GM18502 (cell line): ENCODE data around the gene LRRC49.
"Not testable (repeated sequence)": the region's sequence is repeated elsewhere in the genome, so short reads cannot be mapped to it uniquely, and the experiment has no call there.

ENCODE experiments used
- ATAC-seq: cut with Tn5 transposase; IDR thresholded peaks from one replicate; pipeline ENCODE4 v1.9.1; 2021; ENCODE audit warnings: mild to moderate bottlenecking; ENCODE audit not compliant: unreplicated experiment, poor library complexity

The LRRC49 gene

DNA sequence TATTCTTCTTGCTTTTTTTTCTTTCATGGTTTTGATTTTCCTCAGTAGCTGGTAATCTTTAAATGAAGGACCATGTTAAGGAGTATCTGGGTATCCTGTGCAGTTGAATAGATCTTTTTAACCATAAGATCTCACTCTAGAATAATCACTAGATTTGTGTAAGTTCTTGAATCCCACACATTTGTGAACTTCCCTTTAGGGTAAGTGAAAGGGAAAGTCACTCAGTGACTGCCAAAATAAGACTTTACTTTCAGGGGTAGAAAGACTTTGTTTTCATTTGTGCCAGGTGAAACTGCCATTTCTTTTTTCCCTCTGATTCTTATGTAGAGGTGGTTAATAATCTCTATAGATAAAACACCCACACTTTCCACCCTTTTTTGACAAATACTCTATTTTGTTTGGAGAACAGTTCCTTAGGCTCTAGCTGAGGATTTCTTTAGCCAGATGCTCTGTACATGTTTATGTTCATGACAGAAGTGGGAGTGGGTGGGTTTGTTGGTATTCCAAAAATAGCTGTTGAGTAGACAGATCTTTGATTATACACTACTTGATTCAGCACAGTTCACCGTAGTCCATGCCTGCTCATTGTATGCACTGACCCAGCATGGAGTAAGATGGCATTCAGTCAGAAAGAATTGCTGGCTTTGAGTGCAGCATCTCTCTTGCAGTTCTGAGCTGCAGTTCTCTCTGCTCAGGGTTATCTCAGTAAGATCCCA, 28.5 kb downstream of the LRRC49 start:
- no peak for ATAC-seq

DNA sequence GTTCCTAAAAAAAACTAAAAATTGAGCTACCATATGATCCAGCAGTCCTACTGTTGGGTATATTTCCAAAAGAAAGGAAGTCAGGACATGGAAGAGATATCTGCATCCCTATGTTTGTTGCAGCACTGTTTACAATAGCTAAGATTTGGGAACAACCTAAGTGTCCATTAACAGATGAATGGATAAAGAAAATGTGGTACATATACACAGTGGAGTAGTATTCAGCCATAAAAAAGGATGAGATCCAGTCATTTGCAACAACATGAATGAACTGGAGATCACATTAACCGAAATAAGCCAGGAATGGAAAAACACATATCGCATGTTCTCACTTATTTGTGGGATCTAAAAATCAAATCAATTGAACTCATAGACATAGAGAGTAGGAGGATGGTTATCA, 29.5 kb downstream of the LRRC49 start:
- ATAC-seq, result no peak

DNA sequence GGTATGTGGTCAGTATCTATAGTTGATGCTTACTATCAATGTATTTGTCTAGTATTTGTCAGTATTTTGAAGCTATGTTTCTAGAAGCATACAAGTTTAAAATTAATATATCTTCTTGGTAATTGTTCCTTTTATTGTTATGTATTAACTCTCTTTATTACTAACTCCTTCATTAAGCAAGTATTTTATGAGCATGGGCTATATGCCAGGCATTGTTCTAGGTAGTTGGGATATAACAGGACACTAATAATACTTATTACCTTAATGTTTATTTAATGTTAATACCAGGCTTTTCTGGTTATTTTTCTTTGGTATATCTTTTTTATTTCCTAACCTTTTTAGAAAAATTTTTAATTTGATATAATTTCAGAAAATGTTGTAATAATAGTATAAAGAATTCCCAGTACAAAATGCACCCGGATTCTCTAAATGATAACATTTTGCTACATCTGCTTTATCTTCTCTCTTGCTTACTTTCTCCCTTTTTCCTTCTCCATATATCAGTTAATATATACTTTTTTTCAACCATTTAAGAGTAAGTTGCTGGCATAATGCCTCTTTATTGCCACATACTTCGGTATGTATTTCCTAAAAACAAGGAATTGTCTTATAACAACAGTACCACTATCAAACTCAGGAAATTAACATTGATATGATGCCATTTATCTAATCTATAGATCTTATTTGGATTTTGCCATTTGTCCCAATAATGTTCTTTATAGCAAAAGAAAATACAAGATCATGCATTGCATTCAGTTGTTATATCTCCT, 30.9 kb downstream of the LRRC49 start:
- no peak for ATAC-seq

DNA sequence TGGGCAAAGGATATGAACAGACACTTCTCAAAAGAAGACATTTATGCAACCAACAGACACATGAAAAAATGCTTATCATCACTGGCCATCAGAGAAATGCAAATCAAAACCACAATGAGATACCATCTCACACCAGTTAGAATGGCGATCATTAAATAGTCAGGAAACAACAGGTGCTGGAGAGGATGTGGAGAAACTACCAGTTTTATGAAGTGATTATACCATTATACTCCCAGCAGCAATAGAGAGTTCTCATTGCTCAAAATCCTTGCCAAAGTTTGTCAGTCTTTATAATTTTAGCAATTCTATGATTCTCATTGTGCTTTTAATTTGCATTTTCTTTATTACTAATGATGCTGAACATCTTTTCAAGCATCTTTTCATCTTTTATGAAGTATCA, 34.3 kb downstream of the LRRC49 start:
- not testable (repeated sequence) for ATAC-seq

DNA sequence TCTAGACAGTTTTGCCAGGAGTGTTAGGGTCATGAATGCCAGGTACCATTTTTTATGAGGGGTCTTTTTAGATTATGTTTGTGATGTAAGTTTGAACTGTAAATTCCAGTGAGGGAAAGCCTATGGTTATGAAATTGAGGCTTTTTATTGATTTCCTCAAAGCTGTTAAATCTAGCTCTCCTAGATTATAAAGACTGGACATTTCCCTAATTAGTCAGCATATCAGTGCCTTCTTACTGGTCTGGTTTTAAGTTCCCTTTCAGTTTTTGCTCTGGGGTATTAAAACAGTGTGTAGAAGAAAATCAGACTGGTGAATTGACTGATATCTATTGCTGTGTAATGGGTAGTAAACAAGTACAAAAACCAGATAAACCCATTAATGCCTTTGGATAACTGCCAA, 39.2 kb downstream of the LRRC49 start:
- no peak for ATAC-seq

DNA sequence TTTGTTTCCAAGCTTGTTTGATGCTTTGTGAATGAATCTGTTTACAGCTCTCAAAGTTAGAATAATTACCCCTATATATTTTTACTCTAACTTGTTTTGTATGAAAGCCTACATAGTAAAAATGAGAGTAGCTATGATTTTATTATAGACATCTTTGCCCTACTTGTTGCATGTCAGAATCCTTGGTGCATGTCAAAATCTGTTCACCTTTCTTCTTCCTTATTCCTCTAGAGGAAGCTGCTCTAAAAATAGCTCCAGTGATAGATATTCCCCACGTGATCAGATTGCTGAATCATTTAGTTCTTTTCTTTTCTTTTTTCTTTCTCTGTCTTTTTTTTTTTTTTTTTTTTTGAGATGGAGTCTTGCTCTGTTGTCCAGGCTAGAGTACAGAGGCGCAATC, 39.8 kb downstream of the LRRC49 start:
- no peak for ATAC-seq

DNA sequence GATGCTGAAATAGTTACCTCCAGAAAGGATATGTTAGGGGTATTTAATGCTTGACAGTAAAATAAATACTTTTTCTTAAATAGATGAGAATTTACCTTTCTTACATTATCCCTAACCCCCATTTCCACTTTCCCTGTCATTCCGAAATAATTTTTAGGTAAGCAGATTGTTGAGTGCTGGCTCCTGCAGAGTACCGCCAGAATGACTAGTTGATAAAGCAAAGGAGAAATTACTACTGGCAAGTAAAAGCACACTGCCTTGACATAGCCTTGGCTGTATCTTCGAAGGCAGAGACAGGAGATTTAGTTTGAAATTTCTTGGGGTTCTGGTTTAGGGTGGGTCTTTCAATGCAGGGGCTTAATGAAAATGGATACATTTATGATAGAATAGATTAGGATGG, 40.8 kb downstream of the LRRC49 start:
- no peak for ATAC-seq

DNA sequence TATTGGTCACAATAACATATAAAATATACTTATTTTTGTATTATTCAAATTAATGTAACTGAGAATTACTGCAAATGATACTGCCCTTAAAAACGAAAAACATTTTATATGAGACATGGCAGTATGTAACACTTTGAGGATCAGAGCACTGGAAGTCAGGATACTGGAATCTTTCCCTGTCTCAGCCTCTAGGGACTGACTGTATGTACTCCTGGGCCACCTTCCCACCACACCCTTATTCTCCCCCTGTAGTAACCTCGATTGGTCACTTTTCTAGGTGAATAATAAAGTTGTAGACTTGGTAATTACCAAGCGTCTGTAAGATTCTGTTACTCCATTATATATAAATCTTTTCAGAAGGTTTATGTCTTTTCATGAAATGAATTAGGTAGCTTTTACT, 43.0 kb downstream of the LRRC49 start:
- no peak for ATAC-seq

DNA sequence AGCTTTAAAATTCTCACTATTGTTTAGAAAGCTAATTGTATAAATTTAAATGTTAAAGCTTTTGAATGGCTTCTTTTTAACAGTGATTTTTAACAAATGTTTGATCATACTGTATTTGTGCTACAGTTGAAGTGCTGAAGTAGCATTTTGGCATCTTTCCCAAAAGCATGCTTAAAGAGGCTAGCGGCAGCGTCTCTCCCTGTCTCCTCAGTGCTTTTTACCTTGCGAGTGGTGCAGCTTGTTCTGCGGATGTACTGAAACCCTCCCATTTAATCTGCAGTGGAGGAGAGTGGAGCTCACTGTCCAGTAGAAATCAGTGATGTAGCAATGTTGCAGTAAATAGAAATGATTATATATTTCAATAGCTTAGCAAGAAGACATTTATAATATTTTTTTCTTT, 43.7 kb downstream of the LRRC49 start:
- no peak for ATAC-seq

DNA sequence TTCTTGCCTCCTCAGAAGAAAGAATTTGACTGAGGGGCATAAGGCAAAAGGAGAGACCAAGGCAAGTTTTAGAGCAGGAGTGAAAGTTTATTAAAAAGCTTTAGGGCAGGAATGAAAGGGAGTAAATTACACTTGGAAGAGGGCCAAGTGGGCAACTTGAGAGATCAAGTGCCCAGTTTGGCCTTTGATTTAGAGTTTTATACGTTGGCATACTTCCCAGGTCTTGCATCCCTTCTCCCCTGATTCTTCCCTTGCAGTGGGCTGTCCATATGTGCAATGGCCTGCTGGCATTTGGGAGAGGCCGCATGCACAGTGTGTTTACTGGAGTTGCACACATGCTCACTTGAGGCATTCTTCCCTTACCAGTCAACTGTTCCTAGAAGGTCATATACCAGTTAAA, 50.7 kb downstream of the LRRC49 start:
- not testable (repeated sequence) for ATAC-seq

DNA sequence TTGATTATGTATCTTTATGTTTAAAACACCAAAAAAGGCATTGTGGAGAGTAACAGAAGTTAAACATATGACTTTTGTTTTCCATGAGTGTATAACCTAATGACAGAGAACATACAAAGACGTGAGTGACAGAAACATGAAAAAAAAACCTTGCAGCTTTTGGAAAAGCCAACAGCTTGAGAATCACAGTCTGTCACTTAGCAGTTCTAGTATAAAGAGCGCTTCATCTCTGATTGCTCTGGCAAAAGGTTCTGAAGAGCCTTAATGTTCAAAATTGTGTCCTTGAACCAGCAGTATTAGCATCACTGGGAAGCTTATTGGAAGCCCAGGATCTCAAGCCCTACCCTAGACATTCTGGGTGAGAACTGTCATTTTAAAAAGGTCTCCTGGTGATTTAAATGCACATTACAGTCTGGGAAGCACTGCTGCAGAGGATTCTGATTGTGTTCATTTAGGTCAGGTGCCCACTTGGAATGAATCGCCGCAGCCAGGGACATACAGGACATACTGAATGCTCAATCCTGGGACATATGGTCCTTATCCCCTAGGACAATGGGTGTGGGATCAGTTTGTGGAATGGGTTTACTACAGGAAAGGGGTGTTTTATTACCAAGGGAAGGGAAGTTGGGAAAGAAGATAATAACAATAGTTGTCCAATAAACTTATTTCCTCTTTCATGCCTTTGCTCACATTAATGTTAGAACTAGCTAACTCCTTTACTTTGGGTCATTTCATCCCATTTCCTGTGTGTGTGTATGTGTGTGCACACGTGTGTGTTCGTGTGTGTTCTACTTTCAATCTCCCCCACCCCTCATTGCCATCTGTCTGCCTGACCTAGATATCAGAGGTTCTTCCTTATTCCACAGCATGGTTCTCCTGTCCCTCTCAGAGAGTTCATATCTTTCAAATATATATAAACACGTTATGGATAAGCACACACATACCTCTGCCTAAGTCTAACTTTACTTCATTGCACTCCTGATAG, 55.0 kb downstream of the LRRC49 start:
- ATAC-seq, result no peak

DNA sequence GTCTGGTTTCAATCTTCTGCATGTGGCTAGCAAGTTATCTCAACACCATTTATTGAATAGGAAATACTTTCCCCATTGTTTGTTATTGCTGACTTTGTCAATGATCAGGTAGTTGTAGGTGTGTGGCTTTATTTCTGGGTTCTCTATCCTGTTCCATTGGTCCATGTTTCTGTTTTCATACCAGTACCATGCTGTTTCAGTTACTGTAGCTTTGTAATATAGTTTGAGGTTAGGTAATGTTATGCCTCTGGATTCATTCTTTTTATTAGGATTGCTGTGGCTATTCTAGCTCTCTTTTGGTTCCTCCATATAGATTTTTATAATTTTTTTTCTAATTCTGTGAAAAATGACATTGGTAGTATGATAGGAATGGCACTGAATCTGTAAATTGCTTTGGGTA, 58.3 kb downstream of the LRRC49 start:
- no peak for ATAC-seq

DNA sequence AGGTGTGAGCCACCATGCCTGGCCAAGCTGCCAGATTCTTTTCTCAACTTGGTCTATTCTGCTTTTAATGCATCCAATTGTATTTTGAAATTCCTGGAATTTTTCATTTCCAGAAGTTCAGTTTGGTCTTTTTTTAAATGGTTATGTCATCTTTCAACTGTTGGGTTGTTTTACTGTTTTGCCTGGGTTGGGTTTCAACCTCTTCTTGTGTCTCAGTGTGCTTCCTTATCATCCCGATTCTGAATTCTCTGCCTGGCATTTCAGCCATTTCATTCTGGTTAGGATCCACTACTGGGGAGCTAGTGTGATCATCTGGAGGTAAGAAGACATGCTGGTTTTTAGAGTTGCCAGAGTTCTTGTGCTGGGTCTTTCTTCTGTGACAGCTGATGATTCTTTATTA, 61.5 kb downstream of the LRRC49 start:
- no peak for ATAC-seq

DNA sequence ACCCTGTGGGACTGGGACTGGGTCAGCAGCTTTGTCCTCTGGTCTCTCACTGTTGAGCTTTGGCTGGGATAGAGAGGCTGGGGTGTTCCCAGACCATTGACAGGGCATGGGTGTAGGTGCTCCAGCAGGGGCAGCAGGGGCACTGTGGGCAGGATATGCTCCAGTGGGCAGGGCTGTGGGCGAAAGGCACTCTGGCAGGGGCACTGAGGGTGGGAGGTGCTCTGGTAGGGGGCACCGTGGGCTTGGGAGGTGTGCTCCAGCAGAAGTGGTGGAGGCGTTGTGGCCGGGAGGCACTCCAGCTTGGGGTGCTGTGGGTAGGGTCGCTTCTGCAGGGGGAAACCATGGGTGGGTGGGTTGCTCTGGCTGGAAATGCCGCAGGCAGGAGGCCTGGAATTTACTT, 62.1 kb downstream of the LRRC49 start:
- no peak for ATAC-seq

DNA sequence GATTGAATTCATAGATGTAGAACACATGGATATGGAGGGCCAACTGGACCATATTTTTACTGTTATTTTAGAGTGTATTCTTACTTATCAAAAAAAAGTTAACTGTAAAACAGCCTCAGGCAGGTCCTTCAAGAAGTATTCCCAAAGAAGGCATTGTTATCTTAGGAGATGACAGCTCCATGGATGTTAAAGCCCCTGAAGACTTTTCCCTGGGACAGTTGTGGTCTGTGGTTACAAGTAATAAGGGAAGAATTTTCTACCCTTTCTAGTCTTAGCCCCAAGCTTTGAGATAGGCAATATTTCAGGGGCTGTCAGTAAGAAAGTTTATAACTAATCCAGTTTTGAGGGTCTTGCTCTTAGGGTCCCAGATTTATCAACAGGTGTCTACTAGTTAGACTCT, 62.5 kb downstream of the LRRC49 start:
- no peak for ATAC-seq

DNA sequence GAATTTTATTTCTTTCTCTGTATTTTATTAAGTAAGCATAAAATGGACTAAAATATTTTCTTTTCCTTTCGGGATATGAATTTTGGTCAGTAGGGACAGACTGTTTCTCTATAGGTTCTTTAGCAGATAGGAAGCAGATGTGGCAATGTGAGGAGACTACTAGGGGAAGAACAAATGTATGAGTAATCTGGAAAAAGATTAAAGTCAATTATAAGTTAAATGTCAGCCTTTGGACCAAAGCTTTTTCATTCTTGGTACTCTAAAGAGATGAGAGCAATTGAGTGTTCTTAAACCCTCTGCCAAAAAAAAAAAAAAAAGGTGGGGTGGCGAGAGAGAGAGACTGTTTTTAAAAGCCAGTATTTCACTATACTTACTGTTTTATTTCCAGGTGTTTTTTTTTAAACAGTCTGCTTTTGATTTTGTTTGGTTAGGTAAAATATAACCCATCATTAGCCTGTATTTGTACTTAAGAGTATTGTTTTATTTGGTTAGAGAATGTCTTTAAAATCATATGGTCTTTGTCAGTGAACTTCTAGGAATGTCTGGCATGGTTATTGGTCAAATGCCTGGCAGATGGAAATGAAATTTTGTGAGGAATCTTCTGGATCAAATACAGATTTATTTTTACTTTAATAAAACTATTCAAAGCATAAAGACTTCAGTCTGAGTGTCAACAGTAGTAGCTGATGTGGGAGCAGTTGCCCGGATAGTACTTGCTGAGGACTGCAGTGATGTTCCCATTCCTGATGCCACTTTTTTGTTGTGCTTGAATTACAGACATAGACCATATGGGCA, 63.8 kb downstream of the LRRC49 start:
- no peak for ATAC-seq

DNA sequence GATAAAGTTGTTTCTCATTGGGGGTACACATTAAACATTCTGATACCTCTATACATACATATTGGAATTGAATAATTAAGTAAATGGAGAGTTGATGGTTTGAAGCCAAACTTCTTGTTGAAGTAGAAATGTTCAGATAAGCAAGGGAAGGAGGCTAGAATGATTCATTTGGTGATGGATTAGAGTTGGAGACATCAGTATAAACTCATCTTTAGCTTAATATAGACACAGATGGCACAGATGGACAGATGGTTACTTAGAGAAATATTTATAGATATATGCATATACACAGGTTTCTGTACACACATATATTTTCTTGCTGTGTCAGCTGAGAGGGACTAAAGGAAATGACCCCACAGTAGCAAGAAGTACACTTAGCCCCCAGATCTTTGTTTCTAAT, 69.5 kb downstream of the LRRC49 start:
- ATAC-seq, result no peak

DNA sequence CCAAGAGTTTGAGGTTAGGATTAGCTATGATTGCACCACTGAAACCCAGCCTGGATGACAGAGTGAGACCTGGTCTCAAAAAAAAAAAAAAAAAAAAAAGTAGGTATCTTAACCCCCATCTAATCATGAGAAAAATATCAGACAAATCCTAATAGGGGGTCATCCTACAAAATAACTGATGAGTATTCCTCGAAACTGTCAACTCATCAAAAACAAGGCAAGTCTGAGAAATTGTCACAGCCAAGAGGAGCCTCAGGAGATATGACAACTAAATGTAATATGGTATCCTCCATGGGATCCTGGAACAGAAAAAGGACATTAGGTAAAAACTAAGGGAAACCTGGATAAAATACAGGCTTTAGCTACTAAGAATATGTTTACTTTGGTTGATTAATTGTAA, 70.6 kb downstream of the LRRC49 start:
- ATAC-seq, result no peak

DNA sequence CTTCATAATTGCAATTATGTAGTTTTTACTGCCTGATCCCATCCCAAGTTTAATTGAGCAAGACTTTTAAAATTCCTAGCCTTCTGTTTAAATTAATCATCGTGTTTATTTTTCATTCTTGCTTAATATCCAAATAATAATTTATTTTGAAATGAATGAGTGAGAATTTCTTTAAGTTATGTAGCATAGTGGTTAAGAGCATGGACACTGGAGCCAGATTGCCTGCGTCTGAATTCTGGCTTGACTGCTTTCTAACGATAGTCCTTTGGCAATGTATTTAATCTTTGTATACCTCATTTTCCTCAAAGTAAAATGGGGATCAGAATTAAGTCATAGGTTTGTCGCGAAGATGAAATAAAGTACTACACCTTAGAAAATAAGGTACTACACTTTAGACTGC, 71.4 kb downstream of the LRRC49 start:
- ATAC-seq, result no peak

DNA sequence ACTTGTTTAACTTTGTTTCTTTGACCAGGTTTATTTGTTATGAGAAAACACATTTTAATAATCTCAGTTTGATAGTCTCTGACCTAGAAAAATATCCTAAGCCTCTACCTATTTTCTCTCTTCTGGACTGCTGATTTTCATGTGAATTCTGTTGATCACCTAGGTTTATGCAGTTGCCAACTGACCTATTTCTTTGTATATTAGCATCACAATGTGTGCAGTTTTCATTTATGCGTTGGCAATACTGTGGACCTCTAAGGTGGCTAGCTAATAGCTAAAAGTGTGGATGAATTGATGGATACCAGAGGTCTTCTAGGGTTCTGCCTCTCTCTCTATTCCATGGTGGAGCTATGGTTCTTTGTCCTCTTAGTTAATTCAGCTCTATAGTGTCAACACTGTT, 72.1 kb downstream of the LRRC49 start:
- no peak for ATAC-seq
